HG02763 (cell line): Measurements from ENCODE around the gene SEMA4F.
"Not testable (repeated sequence)": the region's sequence is repeated elsewhere in the genome, so short reads cannot be mapped to it uniquely, and the experiment has no call there.

Experiments used
- ATAC-seq: cut with Tn5 transposase; IDR thresholded peaks from one replicate; pipeline ENCODE4 v1.9.1; 2021; ENCODE audit warnings: mild to moderate bottlenecking, moderate library complexity; ENCODE audit not compliant: unreplicated experiment

The SEMA4F gene

GRCh38 chr2:74653985-74654882, at the start of gene SEMA4F:
TSS of gene SEMA4F (plus strand) at chr2:74654247. CDS start at chr2:74654377, 130 bp downstream.
- peak; percentile 100 for ATAC-seq

GRCh38 chr2:74606927-74607326, 47.1 kb upstream of the SEMA4F start:
- ATAC-seq = no peak

- no peak for ATAC-seq
These were observed 36.9 kb upstream of the SEMA4F start for GRCh38 chr2:74617122-74617521.

- ATAC-seq = no peak
These were observed 35.5 kb upstream of the SEMA4F start for GRCh38 chr2:74618410-74619083.

- ATAC-seq = no peak
These were observed 34.3 kb upstream of the SEMA4F start for GRCh38 chr2:74619651-74620297.

- ATAC-seq = no peak
These were observed 33.4 kb upstream of the SEMA4F start for GRCh38 chr2:74620671-74621070.

GRCh38 chr2:74625658-74626425, 28.2 kb upstream of the SEMA4F start:
- no peak for ATAC-seq

- ATAC-seq = no peak
These were observed 25.4 kb upstream of the SEMA4F start for GRCh38 chr2:74628538-74629105.

- ATAC-seq = not testable (repeated sequence)
These were observed 23.6 kb upstream of the SEMA4F start for GRCh38 chr2:74630454-74630853.

- ATAC-seq = no peak
These were observed 21.7 kb upstream of the SEMA4F start for GRCh38 chr2:74632209-74632938.

- no peak for ATAC-seq
These were observed 21.1 kb upstream of the SEMA4F start for GRCh38 chr2:74632939-74633312.

- ATAC-seq = no peak
These were observed 14.5 kb upstream of the SEMA4F start for GRCh38 chr2:74639550-74639949.

- ATAC-seq = no peak
These were observed 8.7 kb upstream of the SEMA4F start for GRCh38 chr2:74645344-74645743.

- no peak for ATAC-seq
These were observed 7.8 kb upstream of the SEMA4F start for GRCh38 chr2:74646201-74646600.

GRCh38 chr2:74646834-74647482, 7.1 kb upstream of the SEMA4F start:
- no peak for ATAC-seq

GRCh38 chr2:74648009-74648443, 6.0 kb upstream of the SEMA4F start, which contains the start of gene M1AP:
TSS of gene M1AP (minus strand) at chr2:74648330. CDS start at chr2:74640275, 8,055 bp downstream.
- no peak for ATAC-seq

GRCh38 chr2:74653589-74653984, 460 bp upstream of the SEMA4F start:
- ATAC-seq = peak; percentile 4

GRCh38 chr2:74655579-74655978, 1.5 kb downstream of the SEMA4F start:
- no peak for ATAC-seq

- no peak for ATAC-seq
These were observed 4.5 kb downstream of the SEMA4F start for GRCh38 chr2:74658516-74658915.
